ENCODE results near the gene SLC12A7. TPM values are rescaled to one million over a fixed set of nuclear protein-coding genes. Genes with fewer than 3 reads are reported as not detected.
A peak's percentile ranks its signal among the peaks of the same experiment; 100 is the strongest.
"Not testable (repeated sequence)": the region's sequence is repeated elsewhere in the genome, so short reads cannot be mapped to it uniquely, and the experiment has no call there.

Gene SLC12A7
- polyA plus RNA-seq, 3 donors from 2014 or later: 9.5 to 18.2 (median 9.7) TPM

DNA sequence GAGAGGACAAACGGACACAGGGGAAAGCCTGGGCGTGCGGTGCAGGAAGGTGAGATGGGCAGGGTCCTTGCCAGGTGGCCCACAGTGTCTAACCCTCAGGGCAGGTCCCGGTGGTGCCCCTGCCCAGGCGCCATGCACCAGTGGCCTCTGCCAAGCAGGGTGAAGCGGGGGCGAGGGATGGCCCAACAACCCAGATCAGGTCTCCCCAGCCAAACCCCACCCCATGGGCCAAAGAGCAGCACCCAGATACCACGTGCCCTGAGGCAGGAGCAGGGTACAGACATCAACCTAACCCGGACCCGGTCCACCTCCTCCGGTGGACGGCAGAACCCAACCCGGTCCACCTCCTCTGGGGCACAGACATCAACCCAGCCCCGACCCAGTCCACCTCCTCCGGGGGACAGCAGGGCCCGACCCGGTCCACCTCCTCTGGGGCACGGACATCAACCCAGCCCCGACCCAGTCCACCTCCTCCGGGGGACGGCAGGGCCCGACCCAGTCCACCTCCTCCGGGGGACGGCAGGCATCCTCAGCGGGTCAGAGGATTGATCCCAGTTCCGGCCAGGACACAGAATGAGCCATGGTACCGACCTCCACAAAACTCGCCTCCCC, 12.8 kb downstream of the SLC12A7 start:
- Mint-ChIP-seq H3K9me3 (no peaks in the 10 kb centered on the region), H3K36me3 (peaks cover 0 to 6% (median 0%) of the 10 kb centered on the region in 3 donors), H3K27me3 (ENCODE audit: low read depth in 3 of 3) (peaks cover 0 to 18% (median 11%) of the 10 kb centered on the region in 3 donors), H3K27ac (peak overlapping the region in 2 of 6 donors; percentile 26 to 40), H3K4me3 (no peak overlapping the region), H3K4me1 (peaks cover 17 to 53% of the 10 kb centered on the region in 2 donors)
- no peak for DNase-seq

- H3K4me1 Mint-ChIP-seq: peaks cover 8 to 46% of the 10 kb centered on the region in 2 donors
- H3K4me3 Mint-ChIP-seq, DNase-seq, H3K9me3 Mint-ChIP-seq, H3K36me3 Mint-ChIP-seq, H3K27ac Mint-ChIP-seq: not testable (repeated sequence)
- peaks cover 0 to 12% (median 8%) of the 10 kb centered on the region in 3 donors for H3K27me3 Mint-ChIP-seq (ENCODE audit: low read depth in 3 of 3)
Observed at GRCh38 chr5:1097988-1098385, 13.9 kb downstream of the SLC12A7 start.

GRCh38 chr5:1097381-1097987, 14.4 kb downstream of the SLC12A7 start:
- Mint-ChIP-seq H3K4me1 (peaks cover 8 to 48% of the 10 kb centered on the region in 2 donors), H3K4me3 (no peak overlapping the region), H3K9me3 (no peaks in the 10 kb centered on the region), H3K27ac (peak overlapping the region in 2 of 6 donors; percentile 40 to 57), H3K27me3 (ENCODE audit: low read depth in 3 of 3) (peaks cover 0 to 12% (median 8%) of the 10 kb centered on the region in 3 donors), H3K36me3 (peaks cover 0 to 6% (median 0%) of the 10 kb centered on the region in 3 donors)
- DNase-seq: no peak

- Mint-ChIP-seq H3K27ac (peak overlapping the region in 1 of 6 donors; percentile 40), H3K36me3 (peaks cover 0 to 6% (median 0%) of the 10 kb centered on the region in 3 donors), H3K4me3 (no peak overlapping the region), H3K9me3 (no peaks in the 10 kb centered on the region), H3K4me1 (peaks cover 2 to 44% of the 10 kb centered on the region in 2 donors), H3K27me3 (ENCODE audit: low read depth in 3 of 3) (peaks cover 0 to 6% (median 6%) of the 10 kb centered on the region in 3 donors)
- no peak for DNase-seq
Observed at GRCh38 chr5:1096838-1097237, 15.0 kb downstream of the SLC12A7 start.

DNA sequence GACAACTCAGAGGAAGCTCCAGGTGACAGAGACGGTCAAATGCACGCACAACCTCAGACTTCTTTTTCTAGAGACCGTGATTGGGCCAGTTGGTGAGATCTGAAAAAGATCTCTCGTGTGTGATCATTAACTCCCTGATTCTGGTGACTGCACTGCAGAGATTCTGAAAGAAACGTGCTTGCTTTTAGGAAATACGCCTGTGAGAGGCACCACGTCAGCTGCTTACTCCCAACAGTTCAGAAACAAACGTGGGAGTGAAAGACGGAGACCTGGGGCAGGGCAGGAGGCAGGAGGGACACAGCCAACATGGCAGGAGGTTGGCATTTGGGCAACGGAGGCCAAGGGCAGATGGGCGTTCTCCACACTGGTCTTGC, 15.9 kb downstream of the SLC12A7 start:
- Mint-ChIP-seq H3K27ac (no peak overlapping the region), H3K4me3 (no peak overlapping the region), H3K36me3 (peaks cover 0 to 6% (median 0%) of the 10 kb centered on the region in 3 donors), H3K4me1 (peaks cover 0 to 37% of the 10 kb centered on the region in 2 donors), H3K27me3 (ENCODE audit: low read depth in 3 of 3) (peaks cover 0 to 6% (median 6%) of the 10 kb centered on the region in 3 donors), H3K9me3 (no peaks in the 10 kb centered on the region)
- DNase-seq: no peak

DNA sequence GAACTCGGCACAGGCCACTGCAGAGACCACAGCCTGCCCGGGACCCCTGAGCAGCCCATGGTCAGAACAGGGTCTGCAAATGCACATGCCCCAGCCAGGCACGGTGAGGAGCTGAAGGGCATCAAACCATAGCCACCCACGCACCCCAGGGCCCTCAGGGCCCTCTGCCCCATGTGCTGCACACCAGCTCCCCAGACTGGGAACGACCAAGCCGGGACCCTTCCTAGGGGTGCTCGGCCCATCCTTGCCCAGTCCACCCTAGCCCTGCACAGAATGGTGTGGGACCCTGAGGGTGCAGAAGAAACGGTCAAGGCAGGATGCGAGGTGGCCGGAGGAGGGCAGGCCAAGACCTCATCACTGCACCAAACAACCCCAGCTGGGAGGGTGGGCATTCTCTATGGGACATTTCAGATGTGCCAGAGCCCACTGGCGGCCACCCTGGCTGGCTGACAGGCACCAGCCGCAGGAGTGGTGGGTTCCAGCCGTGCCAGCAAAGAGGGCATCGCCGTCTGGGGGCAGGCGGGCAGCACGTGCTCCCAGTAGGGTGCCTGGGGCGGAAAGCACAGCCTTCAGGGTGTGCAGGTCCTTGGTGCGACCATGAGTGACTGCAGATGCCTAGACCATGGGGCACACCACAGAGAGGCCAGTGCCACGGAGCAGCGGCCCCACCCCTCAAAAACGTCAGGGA, 16.4 kb downstream of the SLC12A7 start:
- Mint-ChIP-seq H3K36me3 (peaks cover 0 to 6% (median 0%) of the 10 kb centered on the region in 3 donors), H3K4me3 (no peak overlapping the region), H3K27me3 (ENCODE audit: low read depth in 3 of 3) (peaks cover 0 to 6% (median 6%) of the 10 kb centered on the region in 3 donors), H3K27ac (no peak overlapping the region), H3K4me1 (peaks cover 0 to 34% of the 10 kb centered on the region in 2 donors), H3K9me3 (no peaks in the 10 kb centered on the region)
- DNase-seq: no peak

- H3K4me3 Mint-ChIP-seq: no peak overlapping the region
- H3K36me3 Mint-ChIP-seq: peaks cover 0 to 6% (median 0%) of the 10 kb centered on the region in 3 donors
- H3K27me3 Mint-ChIP-seq (ENCODE audit: low read depth in 3 of 3): peaks cover 0 to 6% (median 6%) of the 10 kb centered on the region in 3 donors
- DNase-seq: no peak
- peak overlapping the region in 2 of 6 donors; percentile 31 to 71 for H3K27ac Mint-ChIP-seq
- no peaks in the 10 kb centered on the region for H3K9me3 Mint-ChIP-seq
- peaks cover 0 to 31% of the 10 kb centered on the region in 2 donors for H3K4me1 Mint-ChIP-seq
Observed at GRCh38 chr5:1094670-1095190, 17.1 kb downstream of the SLC12A7 start.

- H3K9me3 Mint-ChIP-seq: no peaks in the 10 kb centered on the region
- no peak for DNase-seq
- H3K27me3 Mint-ChIP-seq (ENCODE audit: low read depth in 3 of 3): peaks cover 0 to 6% (median 4%) of the 10 kb centered on the region in 3 donors
- H3K36me3 Mint-ChIP-seq: peaks cover 0 to 6% (median 0%) of the 10 kb centered on the region in 3 donors
- no peak overlapping the region for H3K27ac Mint-ChIP-seq
- no peak overlapping the region for H3K4me3 Mint-ChIP-seq
- peaks cover 0 to 31% of the 10 kb centered on the region in 2 donors for H3K4me1 Mint-ChIP-seq
Observed at GRCh38 chr5:1093361-1093760, 18.5 kb downstream of the SLC12A7 start.

DNA sequence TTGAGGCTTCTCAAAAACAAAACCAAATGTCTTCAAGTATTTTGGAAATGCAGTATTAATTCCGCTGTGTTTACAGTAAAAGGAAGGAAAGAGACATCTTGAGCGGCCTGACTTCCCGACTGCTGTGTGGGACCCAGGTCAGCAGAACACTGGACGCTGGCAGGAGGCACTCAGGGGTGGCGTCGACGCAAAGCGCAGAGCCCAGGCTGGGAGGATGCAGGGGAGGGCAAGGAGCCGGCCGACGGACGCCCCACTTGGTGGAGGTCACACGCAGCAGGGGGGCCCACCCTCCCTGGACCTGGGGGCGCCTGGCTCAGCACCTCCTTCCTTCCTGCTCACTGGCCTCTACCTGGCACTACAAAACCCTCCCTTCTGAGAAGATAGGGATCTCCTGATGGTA, 19.7 kb downstream of the SLC12A7 start:
- DNase-seq: no peak
- no peak overlapping the region for H3K4me3 Mint-ChIP-seq
- peaks cover 0 to 6% (median 0%) of the 10 kb centered on the region in 3 donors for H3K36me3 Mint-ChIP-seq
- H3K9me3 Mint-ChIP-seq: no peaks in the 10 kb centered on the region
- peaks cover 0 to 6% (median 2%) of the 10 kb centered on the region in 3 donors for H3K27me3 Mint-ChIP-seq (ENCODE audit: low read depth in 3 of 3)
- no peak overlapping the region for H3K27ac Mint-ChIP-seq
- H3K4me1 Mint-ChIP-seq: peaks cover 0 to 24% of the 10 kb centered on the region in 2 donors

DNA sequence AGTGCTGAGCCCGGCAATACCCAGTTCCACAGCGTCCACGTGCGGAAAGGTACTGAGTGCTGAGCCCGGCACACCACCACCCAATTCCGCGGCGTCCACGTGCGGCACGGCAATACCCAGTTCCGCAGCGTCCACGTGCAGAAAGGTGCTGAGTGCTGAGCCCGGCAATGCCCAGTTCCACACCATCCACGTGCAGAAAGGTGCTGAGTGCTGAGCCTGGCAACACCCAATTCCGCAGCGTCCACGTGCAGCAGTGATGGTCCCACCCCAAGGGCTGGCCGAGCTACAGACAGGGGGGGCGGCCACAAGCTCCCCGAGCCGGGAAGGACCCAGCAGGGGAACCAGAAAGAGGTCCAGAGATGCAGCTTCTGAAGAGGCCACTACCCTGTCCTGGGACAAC, 20.2 kb downstream of the SLC12A7 start:
- Mint-ChIP-seq H3K27ac (no peak overlapping the region), H3K9me3 (no peaks in the 10 kb centered on the region), H3K36me3 (peaks cover 0 to 6% (median 0%) of the 10 kb centered on the region in 3 donors), H3K4me1 (peaks cover 0 to 21% of the 10 kb centered on the region in 2 donors), H3K4me3 (no peak overlapping the region), H3K27me3 (ENCODE audit: low read depth in 3 of 3) (peaks cover 0 to 6% (median 2%) of the 10 kb centered on the region in 3 donors)
- no peak for DNase-seq

DNA sequence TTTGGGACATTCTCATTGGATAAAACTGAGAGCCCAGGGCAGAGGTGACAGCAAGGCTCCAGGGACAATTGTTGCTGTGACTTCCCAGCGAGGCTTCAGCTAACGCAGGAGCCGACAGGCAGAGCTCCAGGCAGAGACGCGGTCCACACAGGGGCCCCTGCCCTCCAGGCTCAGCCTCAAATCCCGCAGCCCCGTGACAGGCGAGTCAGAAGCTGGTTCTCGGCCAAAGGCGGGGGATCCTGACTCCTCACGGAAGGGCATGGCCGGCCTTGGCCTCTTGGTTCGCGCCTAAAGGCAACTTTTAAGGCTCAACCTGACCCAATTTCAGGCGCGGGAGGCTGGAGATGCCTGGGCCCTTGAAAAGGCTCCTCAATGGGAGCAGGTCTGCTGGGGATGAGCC, 21.3 kb downstream of the SLC12A7 start:
- Mint-ChIP-seq H3K9me3 (no peaks in the 10 kb centered on the region), H3K27me3 (ENCODE audit: low read depth in 3 of 3) (peaks cover 0 to 3% (median 0%) of the 10 kb centered on the region in 3 donors), H3K4me1 (peaks cover 0 to 17% of the 10 kb centered on the region in 2 donors), H3K36me3 (peaks cover 0 to 6% (median 0%) of the 10 kb centered on the region in 3 donors), H3K4me3 (no peak overlapping the region), H3K27ac (peak overlapping the region in 1 of 6 donors; percentile 5)
- no peak for DNase-seq

- no peak for DNase-seq
- Mint-ChIP-seq H3K27me3 (ENCODE audit: low read depth in 3 of 3) (peaks cover 0 to 1% (median 0%) of the 10 kb centered on the region in 3 donors), H3K9me3 (no peaks in the 10 kb centered on the region), H3K4me3 (no peak overlapping the region), H3K27ac (no peak overlapping the region), H3K4me1 (peaks cover 0 to 16% of the 10 kb centered on the region in 2 donors), H3K36me3 (peaks cover 0 to 6% (median 0%) of the 10 kb centered on the region in 3 donors)
Observed at GRCh38 chr5:1089621-1090040, 22.2 kb downstream of the SLC12A7 start.

DNA sequence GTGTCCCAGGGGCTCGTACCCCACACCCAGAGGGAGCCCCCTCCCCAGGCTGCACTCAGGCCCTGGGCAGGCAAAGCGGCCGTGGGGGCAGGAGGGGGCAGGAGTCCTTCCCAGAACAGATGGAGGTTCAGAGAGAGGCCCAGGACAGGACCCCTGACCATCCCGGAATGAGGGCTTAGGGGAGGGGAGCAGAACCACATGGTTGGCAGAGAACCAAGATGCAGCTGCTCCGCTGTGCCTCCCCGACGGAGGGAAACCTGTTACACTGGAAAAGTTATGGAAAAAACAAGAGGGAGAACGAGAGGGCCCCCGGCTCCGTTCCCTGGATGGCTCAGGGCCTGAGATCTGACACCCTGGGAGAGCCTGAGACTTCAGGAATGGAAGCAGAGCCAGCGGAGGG, 22.7 kb downstream of the SLC12A7 start:
- Mint-ChIP-seq H3K9me3 (no peaks in the 10 kb centered on the region), H3K27ac (no peak overlapping the region), H3K4me3 (no peak overlapping the region), H3K4me1 (peaks cover 0 to 12% of the 10 kb centered on the region in 2 donors), H3K27me3 (ENCODE audit: low read depth in 3 of 3) (no peaks in the 10 kb centered on the region), H3K36me3 (peaks cover 0 to under 1% (median 0%) of the 10 kb centered on the region in 3 donors)
- DNase-seq: no peak

GRCh38 chr5:1088726-1089125, 23.1 kb downstream of the SLC12A7 start:
- peaks cover 0 to 9% of the 10 kb centered on the region in 2 donors for H3K4me1 Mint-ChIP-seq
- no peak overlapping the region for H3K4me3 Mint-ChIP-seq
- DNase-seq: no peak
- H3K27ac Mint-ChIP-seq: no peak overlapping the region
- H3K27me3 Mint-ChIP-seq (ENCODE audit: low read depth in 3 of 3): no peaks in the 10 kb centered on the region
- no peaks in the 10 kb centered on the region for H3K9me3 Mint-ChIP-seq
- no peaks in the 10 kb centered on the region for H3K36me3 Mint-ChIP-seq

Measured in immature natural killer cell (primary cell).